Dedifferentiated amniotic fluid mesenchymal stem cell (primary cell): ENCODE results near the gene TRIM46.
"Not testable (repeated sequence)": the region's sequence is repeated elsewhere in the genome, so short reads cannot be mapped to it uniquely, and the experiment has no call there.

Experiments used
- DNase-seq: peaks from one replicate; pipeline ENCODE4 v3.0.0-alpha.2; 2016; ENCODE audit errors: extremely low spot score

Gene TRIM46

GRCh38 chr1:155186067-155186793, 12.6 kb downstream of the TRIM46 start:
- DNase-seq, result no peak

- DNase-seq, result no peak
Measured at GRCh38 chr1:155186794-155187455, 13.3 kb downstream of the TRIM46 start.

GRCh38 chr1:155187456-155187891, 13.8 kb downstream of the TRIM46 start:
- no peak for DNase-seq

- no peak for DNase-seq
Measured at GRCh38 chr1:155188268-155188667, 14.6 kb downstream of the TRIM46 start.

GRCh38 chr1:155189926-155190325, 16.3 kb downstream of the TRIM46 start:
- not testable (repeated sequence) for DNase-seq

- DNase-seq, result no peak
Measured at GRCh38 chr1:155191904-155192303, 18.3 kb downstream of the TRIM46 start.

GRCh38 chr1:155192346-155193274, 19.0 kb downstream of the TRIM46 start:
- DNase-seq, result no peak

DNA sequence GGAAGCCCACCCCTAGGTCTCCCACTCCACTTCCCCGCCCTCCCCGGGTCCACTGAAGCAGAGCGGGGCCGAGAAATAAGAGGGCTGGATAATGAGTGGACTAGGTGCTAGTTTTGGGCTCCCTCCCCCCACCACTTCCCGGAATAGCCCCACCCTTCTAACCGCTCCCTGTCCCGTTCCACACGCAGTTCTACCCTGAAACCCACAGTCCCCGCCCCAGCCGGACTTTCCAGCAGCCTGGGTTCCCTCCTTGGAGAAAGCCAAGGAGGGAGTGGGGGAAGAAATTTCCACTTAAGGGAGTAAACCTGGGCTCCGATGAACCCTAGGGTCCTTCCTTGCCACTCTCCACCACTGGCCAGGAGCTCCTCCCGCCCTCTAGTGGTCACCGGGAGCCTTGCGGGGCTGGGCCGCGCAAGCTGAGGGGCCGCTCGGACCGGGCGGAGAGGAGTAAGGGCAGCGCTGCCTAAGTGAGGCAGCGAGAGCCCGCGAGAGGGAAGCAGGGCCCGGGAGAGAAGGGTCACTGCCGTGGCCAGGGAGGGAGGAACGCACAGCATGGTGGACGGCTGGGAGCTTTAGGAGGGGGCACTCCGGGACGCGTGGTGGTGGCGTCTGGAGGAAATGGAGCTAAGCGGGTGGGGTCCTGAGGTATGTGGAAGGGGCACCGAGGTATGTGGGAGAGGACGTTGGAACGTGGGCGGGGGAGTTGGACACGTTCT, 19.8 kb downstream of the TRIM46 start:
- peak; percentile 81 for DNase-seq

DNA sequence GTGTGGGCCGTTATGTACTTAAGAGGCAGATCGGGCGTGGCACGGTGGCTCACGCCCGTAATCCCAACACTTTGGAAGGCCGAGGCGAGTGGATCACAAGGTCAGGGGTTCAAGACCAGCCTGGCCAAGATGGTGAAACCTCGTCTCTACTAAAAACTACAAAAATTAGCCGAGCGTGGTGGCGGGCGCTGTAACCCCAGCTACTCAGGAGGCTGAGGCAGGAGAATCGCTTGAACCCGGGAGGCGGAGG, 20.3 kb downstream of the TRIM46 start:
- DNase-seq, result not testable (repeated sequence)

GRCh38 chr1:155195201-155196102, 21.8 kb downstream of the TRIM46 start:
- DNase-seq, result no peak

GRCh38 chr1:155196103-155196892, 22.6 kb downstream of the TRIM46 start:
- no peak for DNase-seq

- no peak for DNase-seq
Measured at GRCh38 chr1:155196893-155197638, 23.4 kb downstream of the TRIM46 start.

GRCh38 chr1:155197901-155198546, 24.4 kb downstream of the TRIM46 start:
- no peak for DNase-seq

DNA sequence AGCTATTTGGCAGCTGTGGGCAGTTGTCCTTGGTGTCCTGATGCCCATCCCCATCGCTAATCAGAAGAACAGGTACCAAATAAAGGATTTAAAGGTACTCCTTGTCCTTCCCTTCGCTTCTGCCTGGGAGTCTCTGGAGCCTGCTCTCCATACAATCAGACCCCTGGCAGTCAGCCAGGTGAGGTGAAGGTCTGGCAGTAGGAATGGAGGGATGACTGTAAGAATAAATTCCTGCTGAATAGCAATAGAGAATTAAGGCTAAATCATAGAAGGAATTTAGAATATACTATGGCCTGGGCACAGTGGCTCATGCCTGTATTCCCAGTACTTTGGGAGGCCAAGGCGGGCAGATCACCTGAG, 24.9 kb downstream of the TRIM46 start:
- DNase-seq, result no peak

GRCh38 chr1:155199792-155200191, 26.1 kb downstream of the TRIM46 start:
- DNase-seq, result no peak

- DNase-seq, result no peak
Measured at GRCh38 chr1:155200920-155201319, 27.3 kb downstream of the TRIM46 start.

DNA sequence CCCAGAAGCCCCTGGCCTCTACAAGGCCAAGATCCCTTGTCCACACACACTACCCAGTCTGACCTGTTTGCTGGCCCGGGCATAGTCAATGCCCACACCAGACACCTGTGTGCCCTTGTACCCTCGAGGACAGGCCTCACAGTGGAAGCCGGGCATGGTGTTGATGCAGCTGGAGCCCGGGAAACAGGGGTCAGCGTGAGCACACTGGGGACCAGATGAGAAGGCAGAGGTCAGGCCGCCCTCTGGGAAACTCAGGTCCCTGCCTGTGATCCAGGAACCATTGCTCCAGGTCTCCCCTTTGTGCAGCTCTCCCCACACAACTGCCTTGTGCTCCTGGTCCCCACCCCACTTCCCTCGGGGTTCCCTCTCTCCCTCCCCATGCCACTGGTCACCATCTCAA, 28.5 kb downstream of the TRIM46 start:
- DNase-seq, result no peak

DNA sequence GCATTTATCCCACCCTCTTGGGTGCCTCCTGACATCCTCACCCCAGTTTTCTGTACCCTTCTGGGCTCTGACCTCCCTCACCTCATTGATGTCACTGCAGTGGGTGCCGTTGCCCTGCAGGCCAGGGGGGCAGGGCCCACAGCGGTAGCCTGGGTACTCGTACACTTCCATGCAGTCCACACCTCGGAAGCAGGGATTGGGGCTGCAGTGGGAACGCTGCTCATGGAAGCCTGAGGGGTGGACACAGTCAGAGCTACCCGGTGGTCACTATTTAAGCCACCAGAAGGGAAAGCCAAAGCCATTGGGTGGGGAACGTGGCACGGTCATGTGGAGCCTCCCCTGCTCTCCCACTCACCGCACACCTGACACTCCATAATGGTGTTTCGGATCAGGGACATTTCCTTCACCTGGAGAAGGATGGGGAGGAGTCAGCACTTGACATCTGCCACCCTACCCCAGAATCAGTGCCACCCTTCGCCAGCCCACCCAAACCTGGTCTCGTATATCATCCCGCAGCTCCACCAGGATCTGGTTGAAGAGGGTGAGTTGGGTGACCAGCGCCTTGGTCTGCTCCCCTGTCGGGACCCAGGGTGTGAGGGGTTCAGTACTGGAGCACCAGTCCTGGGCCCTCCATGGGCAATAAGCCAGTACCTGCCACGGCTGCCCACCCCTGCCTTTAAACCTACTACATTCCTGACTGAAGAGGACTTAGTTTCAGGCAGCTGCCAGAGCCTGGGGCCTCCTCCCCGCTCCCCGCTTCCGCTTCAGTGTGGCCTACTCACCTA, 29.3 kb downstream of the TRIM46 start:
- DNase-seq, result no peak
